ENCODE measurements around the gene ZSWIM7.
"Not testable (repeated sequence)": the region's sequence is repeated elsewhere in the genome, so short reads cannot be mapped to it uniquely, and the experiment has no call there.

ZSWIM7 gene

GRCh38 chr17:15942207-15942833 is 57.2 kb downstream of the ZSWIM7 start:
- Histone ChIP-seq H3K9me2 (replicated peaks; ENCODE audit: insufficient read depth, low read length) (no peaks in the 10 kb centered on the region), H4K20me1 (ENCODE audit: insufficient read depth, low read length) (no peaks in the 10 kb centered on the region), H3K27ac (ENCODE audit: low read length) (no peak overlapping the region), H3K4me3 (ENCODE audit: low read length) (no peak overlapping the region), H3K79me2 (ENCODE audit: low read length) (no peaks in the 10 kb centered on the region), H2AFZ (ENCODE audit: low read length) (no peak overlapping the region), H3K4me2 (ENCODE audit: low read depth, low read length) (no peak overlapping the region), H3K36me3 (replicated peaks; ENCODE audit: insufficient read depth, low read length) (no peaks in the 10 kb centered on the region), H3F3A (ENCODE audit: insufficient read depth, low read length) (no peaks in the 10 kb centered on the region), H3K9ac (ENCODE audit: low read length) (no peak overlapping the region), H3K4me1 (ENCODE audit: low read length) (no peaks in the 10 kb centered on the region), H3K9me3 (replicated peaks; ENCODE audit: insufficient read depth, low read length) (no peaks in the 10 kb centered on the region), H3K27me3 (replicated peaks; ENCODE audit: insufficient read depth, low read length) (no peaks in the 10 kb centered on the region)
- TF ChIP-seq CTCF (IDR thresholded peaks at IDR 0.05; ENCODE audit: low read length) (no peak), EZH2 (optimal IDR thresholded peaks at IDR 0.05; ENCODE audit: low read depth, low read length) (no peak), EZH2phosphoT487 (IDR thresholded peaks at IDR 0.05; ENCODE audit: low read length) (no peak)
- DNase-seq, result no peak

GRCh38 chr17:15941781-15942180 is 57.7 kb downstream of the ZSWIM7 start:
- H3K9me3 ChIP-seq (replicated peaks; ENCODE audit: insufficient read depth, low read length), result no peaks in the 10 kb centered on the region
- H4K20me1 ChIP-seq (ENCODE audit: insufficient read depth, low read length), result no peaks in the 10 kb centered on the region
- no peaks in the 10 kb centered on the region for H3K36me3 ChIP-seq (replicated peaks; ENCODE audit: insufficient read depth, low read length)
- no peak overlapping the region for H3K9ac ChIP-seq (ENCODE audit: low read length)
- no peaks in the 10 kb centered on the region for H3F3A ChIP-seq (ENCODE audit: insufficient read depth, low read length)
- H3K4me2 ChIP-seq (ENCODE audit: low read depth, low read length), result no peak overlapping the region
- TF ChIP-seq CTCF (IDR thresholded peaks at IDR 0.05; ENCODE audit: low read length), result no peak
- no peaks in the 10 kb centered on the region for H3K4me1 ChIP-seq (ENCODE audit: low read length)
- no peak for DNase-seq
- H2AFZ ChIP-seq (ENCODE audit: low read length), result no peak overlapping the region
- no peaks in the 10 kb centered on the region for H3K79me2 ChIP-seq (ENCODE audit: low read length)
- no peak overlapping the region for H3K4me3 ChIP-seq (ENCODE audit: low read length)
- H3K9me2 ChIP-seq (replicated peaks; ENCODE audit: insufficient read depth, low read length), result no peaks in the 10 kb centered on the region
- H3K27me3 ChIP-seq (replicated peaks; ENCODE audit: insufficient read depth, low read length), result no peaks in the 10 kb centered on the region
- H3K27ac ChIP-seq (ENCODE audit: low read length), result no peak overlapping the region

GRCh38 chr17:15936481-15936880 is 63.0 kb downstream of the ZSWIM7 start:
- H3K27ac ChIP-seq (ENCODE audit: low read length); H3K36me3 ChIP-seq (replicated peaks; ENCODE audit: insufficient read depth, low read length); H3K9ac ChIP-seq (ENCODE audit: low read length); H4K20me1 ChIP-seq (ENCODE audit: insufficient read depth, low read length); H3K9me3 ChIP-seq (replicated peaks; ENCODE audit: insufficient read depth, low read length); H3K9me2 ChIP-seq (replicated peaks; ENCODE audit: insufficient read depth, low read length); H3F3A ChIP-seq (ENCODE audit: insufficient read depth, low read length); H2AFZ ChIP-seq (ENCODE audit: low read length); H3K79me2 ChIP-seq (ENCODE audit: low read length); H3K4me1 ChIP-seq (ENCODE audit: low read length); H3K4me2 ChIP-seq (ENCODE audit: low read depth, low read length); H3K27me3 ChIP-seq (replicated peaks; ENCODE audit: insufficient read depth, low read length); DNase-seq; H3K4me3 ChIP-seq (ENCODE audit: low read length): not testable (repeated sequence)

- TF ChIP-seq EZH2phosphoT487 (IDR thresholded peaks at IDR 0.05; ENCODE audit: low read length), result no peak
- no peak for TF ChIP-seq EZH2 (optimal IDR thresholded peaks at IDR 0.05; ENCODE audit: low read depth, low read length)
- TF ChIP-seq CTCF (IDR thresholded peaks at IDR 0.05; ENCODE audit: low read length), result no peak
- Histone ChIP-seq H4K20me1 (ENCODE audit: insufficient read depth, low read length) (no peaks in the 10 kb centered on the region), H3K4me3 (ENCODE audit: low read length) (no peak overlapping the region), H3K27ac (ENCODE audit: low read length) (no peak overlapping the region), H3K4me2 (ENCODE audit: low read depth, low read length) (no peak overlapping the region), H2AFZ (ENCODE audit: low read length) (no peak overlapping the region), H3F3A (ENCODE audit: insufficient read depth, low read length) (no peaks in the 10 kb centered on the region), H3K79me2 (ENCODE audit: low read length) (no peaks in the 10 kb centered on the region), H3K36me3 (replicated peaks; ENCODE audit: insufficient read depth, low read length) (no peaks in the 10 kb centered on the region), H3K27me3 (replicated peaks; ENCODE audit: insufficient read depth, low read length) (no peaks in the 10 kb centered on the region), H3K9me2 (replicated peaks; ENCODE audit: insufficient read depth, low read length) (no peaks in the 10 kb centered on the region), H3K4me1 (ENCODE audit: low read length) (no peaks in the 10 kb centered on the region), H3K9ac (ENCODE audit: low read length) (no peak overlapping the region), H3K9me3 (replicated peaks; ENCODE audit: insufficient read depth, low read length) (no peaks in the 10 kb centered on the region)
- no peak for DNase-seq
These were observed 63.6 kb downstream of the ZSWIM7 start for GRCh38 chr17:15935891-15936290.

Data from MM.1S (cell line).